SU-DHL-6 (cell line): ENCODE measurements around the gene PTRH2.

Experiments
- EZH2phosphoT487 ChIP-seq: fragments of 200-600 bp; sonication (generic), shearing (Covaris generic); conservative IDR thresholded peaks from 2 replicates; pipeline ENCODE4 v1.6.1; 2018; ENCODE audit warnings: mild to moderate bottlenecking, antibody characterized with exemption, low read length, moderate library complexity, mixed read lengths
- TF ChIP-seq, protein P1 (sequence below): fragments of 200-600 bp; sonication (generic); IDR thresholded peaks from one replicate; pipeline ENCODE4 v1.5.1; 2017; ENCODE audit warnings: antibody characterized with exemption, mild to moderate bottlenecking, low read length, moderate library complexity; ENCODE audit not compliant: insufficient read depth, poor library complexity, severe bottlenecking

DNA sequence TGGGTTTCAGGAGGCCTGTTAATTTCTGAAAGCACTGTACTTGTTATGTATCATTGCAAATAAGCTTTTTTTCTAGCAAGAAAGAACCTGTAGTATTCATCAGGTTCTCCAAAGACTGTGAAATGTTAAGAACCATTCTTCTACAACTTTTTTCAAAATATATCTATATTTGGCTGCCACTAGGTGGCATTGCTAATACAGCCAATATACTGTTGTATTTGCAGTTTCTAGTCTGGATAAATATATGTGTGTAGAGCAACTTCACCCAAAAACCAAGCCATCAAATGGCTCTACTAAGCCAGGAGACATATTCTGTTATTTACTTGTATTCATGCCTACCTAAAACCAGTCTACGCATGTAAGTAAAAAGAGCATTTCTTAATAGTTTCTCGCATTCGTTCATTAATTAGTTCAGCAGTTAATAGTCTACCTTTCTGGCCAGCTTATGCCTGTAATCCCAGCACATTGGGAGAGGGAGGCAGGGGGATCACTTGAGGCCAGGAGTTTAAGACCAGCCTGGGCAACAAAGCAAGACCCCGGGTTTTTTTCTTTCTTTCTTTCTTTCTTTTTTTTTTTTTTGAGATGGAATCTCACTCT, 39.7 kb upstream of the PTRH2 start:
- TF ChIP-seq, protein P1, sequence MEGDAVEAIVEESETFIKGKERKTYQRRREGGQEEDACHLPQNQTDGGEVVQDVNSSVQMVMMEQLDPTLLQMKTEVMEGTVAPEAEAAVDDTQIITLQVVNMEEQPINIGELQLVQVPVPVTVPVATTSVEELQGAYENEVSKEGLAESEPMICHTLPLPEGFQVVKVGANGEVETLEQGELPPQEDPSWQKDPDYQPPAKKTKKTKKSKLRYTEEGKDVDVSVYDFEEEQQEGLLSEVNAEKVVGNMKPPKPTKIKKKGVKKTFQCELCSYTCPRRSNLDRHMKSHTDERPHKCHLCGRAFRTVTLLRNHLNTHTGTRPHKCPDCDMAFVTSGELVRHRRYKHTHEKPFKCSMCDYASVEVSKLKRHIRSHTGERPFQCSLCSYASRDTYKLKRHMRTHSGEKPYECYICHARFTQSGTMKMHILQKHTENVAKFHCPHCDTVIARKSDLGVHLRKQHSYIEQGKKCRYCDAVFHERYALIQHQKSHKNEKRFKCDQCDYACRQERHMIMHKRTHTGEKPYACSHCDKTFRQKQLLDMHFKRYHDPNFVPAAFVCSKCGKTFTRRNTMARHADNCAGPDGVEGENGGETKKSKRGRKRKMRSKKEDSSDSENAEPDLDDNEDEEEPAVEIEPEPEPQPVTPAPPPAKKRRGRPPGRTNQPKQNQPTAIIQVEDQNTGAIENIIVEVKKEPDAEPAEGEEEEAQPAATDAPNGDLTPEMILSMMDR, result peak; percentile 78
- no peak for TF ChIP-seq EZH2phosphoT487
